Measurements from ENCODE around the gene NHSL1.

NHSL1 gene

DNA sequence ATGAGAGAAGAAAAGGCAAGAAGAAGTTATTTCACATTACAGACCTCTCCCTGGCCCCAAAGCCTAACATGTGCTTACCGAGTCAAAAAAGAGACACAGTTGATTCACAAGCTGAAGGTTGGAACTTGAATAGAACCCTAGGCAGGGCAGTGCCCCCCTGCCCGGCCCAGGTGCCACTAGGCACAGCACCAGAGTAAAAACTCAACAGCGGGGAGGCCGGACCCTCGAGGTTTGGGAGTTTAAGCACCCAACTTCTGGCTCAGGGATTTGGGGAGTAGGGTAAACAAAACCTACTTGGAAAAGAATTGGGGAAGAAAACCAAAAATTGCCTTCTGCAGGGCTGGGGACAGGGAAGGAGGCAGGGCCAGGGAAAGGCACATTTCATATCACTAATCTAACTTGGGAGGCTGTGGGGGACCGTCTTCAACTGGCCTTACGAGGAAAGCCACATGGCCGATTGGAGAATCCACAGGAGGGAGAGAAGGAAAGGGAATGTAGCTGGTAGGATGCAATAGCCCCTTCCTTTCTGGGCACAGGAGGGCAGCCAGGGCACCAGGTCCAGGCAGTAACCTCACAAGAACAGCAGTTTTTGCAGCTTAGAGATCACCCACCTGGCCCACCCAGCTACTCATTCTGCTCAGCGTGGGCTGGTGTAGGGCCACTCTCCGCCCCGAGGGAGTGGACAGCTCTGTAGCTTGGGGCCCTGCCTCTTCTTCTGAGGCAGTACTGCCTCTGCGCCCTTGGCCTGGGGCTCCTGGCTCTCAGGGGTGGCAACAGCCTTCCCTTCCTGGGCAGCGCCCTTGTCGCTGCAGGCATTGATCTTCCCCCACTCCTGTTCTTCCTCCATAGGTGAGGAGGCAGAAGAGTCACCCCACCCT lies 97.1 kb downstream of the NHSL1 start:
- no peak for DNase-seq (ENCODE audit: low read depth in 2 of 2)

DNA sequence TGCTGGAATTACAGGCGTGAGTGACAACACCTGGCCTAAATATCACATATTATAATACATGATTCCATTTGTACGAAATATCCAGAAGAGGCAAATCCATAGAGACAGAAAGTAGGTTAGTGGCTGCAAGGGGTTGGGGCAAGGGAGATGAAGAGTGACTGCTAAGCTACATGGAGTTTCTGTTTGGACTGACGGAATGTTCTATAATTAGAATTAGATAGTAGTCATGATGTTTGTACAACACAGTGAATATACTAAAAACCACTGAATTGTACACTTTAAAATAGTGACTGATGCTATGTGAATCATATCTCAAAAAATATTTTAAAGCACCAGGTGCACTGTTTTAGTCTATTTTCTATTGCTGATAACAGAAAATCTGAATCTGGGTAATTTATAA lies 99.0 kb downstream of the NHSL1 start:
- no peak for DNase-seq (ENCODE audit: low read depth in 2 of 2)

DNA sequence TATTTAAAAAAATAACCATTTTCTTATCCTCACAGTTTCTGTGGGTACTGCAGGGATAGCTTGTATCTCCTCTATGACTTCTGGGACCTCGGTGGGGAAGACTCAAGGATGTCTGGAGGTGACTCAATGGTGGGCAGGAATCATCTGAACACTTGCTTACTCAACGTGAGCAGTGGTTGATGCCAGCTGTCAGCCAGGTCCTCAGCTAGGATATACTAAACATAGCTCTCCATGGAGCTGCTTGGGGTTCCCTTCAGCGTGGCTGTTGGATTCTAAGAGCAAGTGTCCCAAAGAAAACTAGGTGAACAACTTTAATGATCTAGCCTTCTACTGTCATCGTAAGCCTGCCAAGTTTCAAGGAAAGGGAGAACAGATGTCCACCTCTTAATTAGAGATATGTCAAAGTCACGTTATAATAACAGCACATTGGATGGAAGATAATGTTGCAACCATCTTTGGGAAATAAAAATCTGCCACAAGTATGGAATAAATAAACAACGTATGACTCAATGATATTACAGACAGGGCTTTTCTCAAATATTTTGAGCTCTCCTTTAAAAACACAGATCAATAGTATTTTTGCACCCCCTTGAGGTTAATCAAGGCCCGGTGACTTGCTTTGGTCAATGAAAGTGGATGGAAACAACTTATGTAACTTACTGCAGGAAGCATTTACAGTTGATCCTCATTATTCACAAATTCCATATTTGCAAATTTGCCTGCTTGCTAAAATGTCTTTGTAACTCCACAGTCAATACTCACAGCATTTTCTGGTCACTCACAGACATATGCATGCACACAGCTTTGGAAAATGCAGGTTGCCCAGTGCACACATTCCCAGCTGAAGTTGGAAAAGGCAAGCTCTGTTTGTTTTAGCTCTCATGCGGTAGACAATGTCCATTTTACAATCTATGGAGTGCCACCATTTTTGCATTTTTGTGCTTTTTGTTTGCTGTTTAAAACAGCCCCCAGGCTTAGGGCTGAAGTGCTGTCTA lies 101.9 kb downstream of the NHSL1 start:
- DNase-seq (ENCODE audit: low read depth in 2 of 2): no peak

DNA sequence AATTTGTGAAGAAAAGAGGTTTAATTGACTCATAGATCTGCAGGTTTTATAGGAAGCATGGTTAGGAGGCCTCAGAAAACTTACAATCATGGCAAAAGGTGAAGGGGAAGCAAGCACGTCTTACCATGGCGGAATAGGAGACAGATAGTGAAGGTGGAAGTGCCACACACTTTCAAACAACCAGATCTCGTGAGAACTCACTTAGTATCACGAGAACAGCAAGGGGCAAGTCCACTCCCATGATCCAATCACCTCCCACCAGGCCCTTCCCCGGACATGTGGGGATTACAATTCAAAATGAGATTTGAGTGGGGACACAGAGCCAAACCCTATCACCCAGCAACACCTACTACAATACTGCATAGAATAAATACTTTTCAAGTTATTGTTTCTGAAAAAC lies 102.6 kb downstream of the NHSL1 start:
- DNase-seq (ENCODE audit: low read depth in 2 of 2): no peak

DNA sequence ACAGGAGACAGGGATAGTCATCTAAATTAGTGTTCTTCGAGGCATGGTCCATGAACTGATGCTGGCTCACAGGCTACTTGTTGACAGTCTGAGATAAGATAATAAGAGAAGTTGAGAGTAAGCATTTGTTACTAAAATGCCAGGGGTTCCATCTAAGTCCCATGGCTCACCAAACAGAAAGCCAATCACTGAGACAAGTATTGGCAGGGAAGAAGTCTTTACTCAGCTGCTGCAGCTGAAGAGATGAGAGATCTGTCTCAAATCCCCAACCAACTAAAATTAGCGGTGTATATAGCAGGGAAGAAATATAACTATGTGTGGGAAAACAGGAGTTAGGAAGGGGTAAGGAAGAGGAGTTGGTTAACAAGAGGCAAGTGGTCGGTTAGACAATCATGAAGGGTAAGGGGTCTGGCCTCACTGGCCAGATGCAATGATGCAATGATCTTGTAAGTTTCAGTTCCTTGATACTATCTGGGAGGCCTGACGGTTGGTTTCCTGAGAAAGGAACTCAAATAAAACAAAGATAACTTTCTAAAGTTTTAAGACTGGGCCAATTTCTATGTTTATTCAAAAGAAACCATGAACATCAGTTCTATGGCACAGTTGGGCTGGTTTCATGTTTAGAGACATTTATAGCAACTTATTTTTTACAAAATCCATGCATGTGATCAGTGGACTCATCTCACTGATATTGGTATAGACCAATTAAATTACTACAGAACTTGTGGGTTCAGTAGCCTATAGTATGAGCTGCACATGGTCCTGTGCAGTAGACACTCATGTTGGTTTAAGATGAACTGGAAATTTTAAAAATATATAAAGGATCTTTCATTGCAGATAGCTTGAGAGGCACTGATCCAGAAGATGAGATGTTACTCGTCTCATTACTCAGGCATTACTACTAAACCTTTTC lies 105.2 kb downstream of the NHSL1 start:
- no peak for DNase-seq (ENCODE audit: low read depth in 2 of 2)

DNA sequence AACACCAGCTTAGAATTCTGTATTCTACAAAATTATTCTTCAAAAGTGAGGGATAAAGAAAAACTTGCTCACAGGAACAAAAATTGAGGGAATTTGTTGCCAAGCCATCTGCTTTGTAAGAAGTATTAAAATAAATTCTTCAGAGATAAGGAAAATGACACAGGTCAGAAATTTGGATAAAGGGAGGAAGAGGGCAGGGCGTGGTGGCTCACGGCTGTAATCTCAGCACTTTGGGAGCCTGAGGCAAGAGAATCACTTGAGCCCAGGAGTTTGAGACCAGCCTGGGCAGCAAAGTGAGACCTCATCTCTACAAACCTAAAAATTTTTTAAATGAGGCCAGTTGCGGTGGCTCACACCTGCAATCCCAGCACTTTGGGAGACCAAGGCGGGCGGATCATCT lies 109.7 kb downstream of the NHSL1 start:
- no peak for DNase-seq (ENCODE audit: low read depth in 2 of 2)

DNA sequence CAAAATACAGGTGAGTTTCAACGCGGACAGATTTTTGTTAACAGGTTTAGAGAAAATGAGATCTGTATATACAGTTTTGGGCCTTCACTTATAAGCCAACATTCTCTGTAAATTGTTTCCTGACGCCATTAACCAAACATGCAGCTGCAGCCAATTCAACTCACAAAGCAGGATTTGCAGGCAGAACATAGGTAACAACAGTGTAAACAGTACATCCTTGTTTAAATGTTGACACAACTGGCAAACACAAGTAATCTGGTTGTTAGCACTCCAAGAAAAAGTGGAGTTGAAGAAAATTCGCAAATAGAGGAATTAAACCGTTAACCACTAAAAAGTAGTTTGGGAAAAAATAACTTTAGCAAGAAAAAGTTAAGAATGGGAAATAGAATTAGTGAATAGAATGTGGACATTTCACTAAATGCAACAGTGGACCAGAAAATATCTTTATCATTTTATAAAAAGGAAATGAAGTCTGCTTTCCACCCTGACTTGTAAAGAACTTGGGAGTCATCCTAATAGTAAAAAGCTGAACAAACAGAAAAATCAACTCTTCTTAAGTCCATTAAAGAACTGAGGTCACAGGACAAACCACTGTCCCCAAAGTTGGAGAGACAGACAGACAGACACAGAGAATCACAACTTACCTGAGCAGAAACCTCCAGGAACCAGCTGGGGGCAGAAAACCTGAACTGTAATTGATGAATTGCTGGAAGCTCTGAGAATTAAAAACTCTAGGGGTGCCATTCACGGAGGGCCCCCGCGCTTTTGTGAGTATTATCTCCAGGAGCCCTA lies 111.5 kb downstream of the NHSL1 start:
- no peak for DNase-seq (ENCODE audit: low read depth in 2 of 2)

DNA sequence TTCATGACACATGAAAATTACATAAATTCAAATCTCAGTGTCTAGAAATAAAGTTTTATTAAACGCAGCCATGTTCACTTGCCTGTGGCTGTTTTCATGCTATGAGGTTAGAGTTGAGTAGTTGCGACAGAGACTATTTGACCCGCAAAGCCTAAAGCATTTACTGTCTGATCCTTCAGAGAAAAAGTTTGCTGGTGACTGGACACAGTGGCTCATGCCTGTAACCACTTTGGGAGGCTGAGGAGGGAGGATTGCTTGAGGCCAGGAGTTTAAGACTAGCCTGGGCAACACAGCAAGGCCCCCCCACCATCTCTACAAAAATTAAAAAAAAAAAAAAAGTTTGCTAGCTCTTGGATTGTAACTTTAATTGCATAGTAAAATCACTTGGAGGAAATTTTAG lies 112.4 kb downstream of the NHSL1 start:
- no peak for DNase-seq (ENCODE audit: low read depth in 2 of 2)

DNA sequence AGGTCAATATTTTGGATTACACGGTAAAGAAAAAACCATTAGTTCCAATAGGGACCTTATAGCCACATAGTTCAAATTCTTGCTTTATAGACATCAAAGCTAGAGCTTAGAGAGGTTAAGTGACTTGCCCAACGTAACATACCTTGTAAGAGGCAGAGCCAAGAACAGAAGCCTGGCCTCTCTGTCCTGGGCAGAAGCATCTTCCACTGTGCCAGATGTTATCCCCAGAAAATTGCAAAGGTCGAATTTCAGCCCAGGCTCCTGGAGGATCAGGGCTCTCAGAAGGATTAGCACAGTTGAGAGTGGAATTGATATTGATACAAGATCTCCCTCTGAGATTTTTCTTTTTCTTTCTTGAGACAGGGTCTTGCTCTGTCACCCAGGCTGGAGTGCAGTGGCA lies 115.5 kb downstream of the NHSL1 start:
- no peak for DNase-seq (ENCODE audit: low read depth in 2 of 2)

DNA sequence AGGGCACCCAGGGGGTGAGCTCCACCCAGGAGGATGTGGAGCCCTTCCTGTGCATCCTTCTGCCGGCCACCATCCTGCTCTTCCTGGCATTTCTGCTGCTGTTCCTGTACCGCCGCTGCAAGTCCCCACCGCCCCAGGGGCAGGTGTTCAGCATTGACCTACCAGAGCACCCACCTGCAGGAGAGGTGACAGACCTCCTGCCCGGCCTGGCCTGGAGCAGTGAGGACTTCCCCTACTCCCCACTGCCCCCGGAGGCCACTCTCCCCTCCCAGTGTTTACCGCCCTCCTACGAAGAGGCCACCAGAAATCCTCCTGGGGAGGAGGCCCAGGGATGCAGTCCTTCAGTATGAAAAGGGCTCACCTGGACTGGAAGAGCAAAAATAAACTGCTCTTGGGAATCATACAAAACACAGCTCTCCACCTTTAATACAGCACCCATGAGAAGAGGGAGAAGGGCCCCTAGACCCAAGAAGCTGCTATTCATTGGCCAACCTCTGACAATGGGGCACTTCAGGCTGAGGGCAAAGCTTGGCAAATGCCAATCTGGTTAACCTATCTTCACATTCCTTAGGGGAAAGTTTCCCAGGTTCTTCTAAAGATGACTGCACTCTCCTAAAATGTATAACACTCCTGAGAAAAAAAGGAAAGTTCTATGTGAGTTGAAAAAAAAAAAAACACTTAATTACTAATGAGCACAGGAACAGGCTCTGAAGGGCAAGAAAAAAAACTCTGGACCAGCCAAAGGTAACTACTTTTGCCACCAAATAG lies 116.6 kb downstream of the NHSL1 start:
- no peak for DNase-seq (ENCODE audit: low read depth in 2 of 2)

DNA sequence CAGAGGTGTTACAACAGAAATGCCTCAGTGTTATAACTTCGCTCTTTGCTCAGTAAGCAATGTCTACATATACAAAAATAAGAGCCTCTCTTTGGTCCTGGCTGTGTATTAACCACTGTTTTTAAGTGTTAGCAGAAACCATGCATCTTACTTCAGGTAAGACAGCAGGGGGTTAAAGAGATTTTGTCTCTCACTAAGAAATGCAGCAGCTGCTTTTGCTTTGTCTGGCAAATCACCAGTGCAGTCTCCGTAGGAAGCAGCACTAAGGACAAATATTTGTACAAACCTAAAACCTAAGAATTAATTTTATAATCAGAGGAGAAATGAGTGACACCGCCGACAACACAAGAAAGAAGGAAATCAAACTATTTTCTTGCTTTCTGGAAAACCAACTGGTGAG lies 120.8 kb downstream of the NHSL1 start:
- no peak for DNase-seq (ENCODE audit: low read depth in 2 of 2)

DNA sequence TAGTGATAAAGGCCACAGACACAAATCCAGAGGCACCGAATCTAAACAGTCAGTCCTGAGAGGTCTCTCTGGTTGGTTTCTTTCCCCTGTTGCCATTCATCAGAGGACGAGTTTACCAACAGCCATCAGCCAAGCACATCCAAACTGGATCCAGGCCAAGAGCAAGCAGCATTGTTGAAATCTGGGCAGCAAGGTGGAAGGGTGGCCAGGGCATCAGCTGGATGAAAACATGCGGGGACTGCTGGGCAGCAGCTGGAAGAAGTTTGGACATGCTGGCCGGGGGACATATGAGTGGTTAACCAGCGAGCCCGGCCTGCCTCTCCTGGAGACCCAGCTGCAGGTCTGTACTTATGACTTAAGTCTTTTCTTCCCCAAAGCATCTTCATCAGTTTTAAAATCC lies 121.5 kb downstream of the NHSL1 start, which contains the start of gene SMIM28:
SMIM28 (plus strand) TSS at position 62 of the 400 bp plus-strand sequence; CDS start at position 230, 168 bp downstream.
- DNase-seq (ENCODE audit: low read depth in 2 of 2): no peak

DNA sequence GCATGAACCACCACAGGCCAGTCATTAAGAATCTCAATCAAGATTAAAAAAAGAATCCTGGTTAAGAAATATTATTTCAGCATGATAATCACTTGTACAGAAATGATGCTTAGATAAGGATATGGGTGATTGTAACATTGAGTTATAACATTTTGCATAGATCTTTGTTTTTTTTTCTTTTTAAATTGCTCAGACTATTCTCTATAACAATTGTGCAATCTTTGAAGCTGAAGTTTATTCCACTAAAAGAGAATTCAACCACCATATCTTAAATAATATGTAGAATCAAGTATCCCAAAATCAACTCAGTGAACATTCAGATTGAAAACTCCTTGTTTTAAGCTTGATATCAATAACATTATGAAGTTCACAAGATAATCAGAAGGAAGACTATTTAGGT lies 122.3 kb downstream of the NHSL1 start:
- no peak for DNase-seq (ENCODE audit: low read depth in 2 of 2)

DNA sequence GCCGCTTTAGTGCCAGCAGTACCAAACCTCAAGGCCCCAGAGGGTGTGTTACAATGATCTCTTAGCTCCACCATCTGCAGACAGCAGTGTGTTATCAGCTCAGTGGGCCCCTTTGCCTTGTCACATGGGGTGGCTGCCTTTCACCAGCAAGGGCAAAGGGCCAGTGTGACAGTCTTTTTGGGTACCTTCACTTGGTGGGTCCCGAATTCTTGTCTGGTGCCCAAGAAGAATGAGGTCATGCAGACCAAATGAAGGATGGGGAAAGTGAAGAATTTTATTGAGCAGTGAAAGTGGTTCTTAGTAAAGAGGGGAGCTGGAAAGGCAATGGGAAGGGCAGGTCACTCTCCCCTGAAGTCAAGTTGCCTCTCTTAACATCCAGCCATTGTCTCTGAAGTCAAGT lies 124.5 kb downstream of the NHSL1 start:
- DNase-seq (ENCODE audit: low read depth in 2 of 2): no peak

DNA sequence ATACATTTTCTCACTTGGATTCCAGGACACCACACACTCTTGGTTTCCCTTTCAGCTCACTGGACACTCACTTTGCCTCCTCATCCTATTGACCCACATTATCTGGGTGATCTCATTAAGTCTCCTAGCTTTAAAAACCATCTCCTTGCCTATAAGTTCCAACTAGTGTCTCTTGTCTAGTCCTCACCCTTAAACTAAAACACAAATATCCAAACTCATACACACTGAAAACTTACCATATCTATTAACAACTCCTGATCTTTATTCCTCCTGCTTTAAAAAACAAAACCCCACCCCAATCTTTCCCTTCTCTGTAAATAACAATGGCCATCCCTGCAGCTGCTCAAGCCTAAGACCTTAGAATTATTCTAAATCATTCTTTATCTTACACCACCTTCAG lies 125.1 kb downstream of the NHSL1 start:
- DNase-seq (ENCODE audit: low read depth in 2 of 2): no peak

DNA sequence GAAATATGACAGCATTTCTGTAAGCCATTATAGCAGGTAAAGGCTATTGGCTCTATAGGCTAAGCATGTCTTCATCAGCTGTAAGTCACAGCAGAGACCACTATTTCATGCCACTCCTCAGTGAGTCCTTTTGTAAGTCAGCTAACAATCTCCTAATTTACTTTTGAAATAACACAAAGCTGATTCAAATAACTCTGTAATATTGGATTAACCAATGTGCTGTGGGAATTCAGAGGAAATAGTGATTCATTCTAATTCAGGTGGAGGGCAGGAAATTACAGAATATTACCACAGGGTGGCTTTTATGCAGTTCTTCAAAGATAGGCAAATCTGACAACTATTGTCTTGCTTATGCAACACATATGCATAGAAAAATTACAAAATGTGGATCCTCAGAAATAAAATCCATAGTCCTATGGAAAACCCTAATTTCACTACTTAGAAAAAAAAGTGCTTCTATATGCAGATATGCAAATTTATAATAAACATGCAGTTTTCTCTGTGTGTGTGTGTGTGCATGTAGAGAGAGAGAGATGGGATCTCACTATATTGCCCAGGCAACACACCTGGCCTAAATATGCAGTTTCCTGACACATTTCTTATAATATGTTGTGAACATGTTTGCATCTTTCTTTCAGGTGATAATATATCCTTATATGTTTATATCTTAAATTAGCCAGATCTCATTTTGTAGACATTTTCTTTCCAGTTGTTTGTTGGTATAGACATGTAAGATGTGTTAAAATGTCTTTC lies 126.4 kb downstream of the NHSL1 start:
- DNase-seq (ENCODE audit: low read depth in 2 of 2): no peak

All from stimulated activated CD4-positive, alpha-beta T cell treated with anti-CD3 and anti-CD28 coated beads, Interleukin-1b, Interleukin-23, amount 100 ng/mL, for 1 hour (primary cell).